DND-41 (cell line): ENCODE measurements around the gene CR1L.

ENCODE experiments used
- ATAC-seq: fragments of 200-7000 bp; cut with Tn5 transposase; 3 replicates; pipeline ENCODE4 v1.9.1; 2021; ENCODE audit warnings: low read depth; ENCODE audit not compliant: insufficient read depth
- DNase-seq: peaks from one replicate; pipeline ENCODE4 v3.0.0-alpha.2; 2020
- H2AFZ ChIP-seq: 2 replicates; pipeline ENCODE4 v1.6.0; 2012; ENCODE audit warnings: low read depth, low read length
- H3K27ac ChIP-seq: 2 replicates; pipeline ENCODE4 v1.5.1; 2012; ENCODE audit warnings: low read length, inconsistent platforms
- H3K27me3 ChIP-seq: fragments of 200-600 bp; sonication (generic); 2 replicates; pipeline ENCODE4 v1.6.0; 2012; ENCODE audit warnings: low read length, mild to moderate bottlenecking, inconsistent platforms; ENCODE audit not compliant: insufficient read depth, poor library complexity
- H3K36me3 ChIP-seq: 2 replicates; pipeline ENCODE4 v1.5.1; 2012; ENCODE audit warnings: low read length, inconsistent platforms; ENCODE audit not compliant: insufficient read depth
- H3K4me1 ChIP-seq: 2 replicates; pipeline ENCODE4 v1.5.1; 2012; ENCODE audit warnings: mild to moderate bottlenecking, low read length; ENCODE audit not compliant: insufficient read depth
- H3K4me2 ChIP-seq: 2 replicates; pipeline ENCODE4 v1.6.0; 2012; ENCODE audit warnings: mild to moderate bottlenecking, moderate library complexity, low read length, inconsistent platforms; ENCODE audit not compliant: insufficient read depth
- H3K4me3 ChIP-seq, 2 experiments: fragments of 200-600 bp in 1 of 2; shearing (Covaris generic) in 1 of 2; 2 replicates each; pipeline ENCODE4 v1.5.1; 2012 to 2016; ENCODE audit warnings: inconsistent platforms in 2 of 2, low read length in 2 of 2, mild to moderate bottlenecking in 2 of 2, low read depth in 1 of 2, moderate library complexity in 1 of 2
- H3K79me2 ChIP-seq: 2 replicates; pipeline ENCODE4 v1.6.0; 2012; ENCODE audit warnings: low read length, inconsistent platforms; ENCODE audit not compliant: insufficient read depth
- H3K9ac ChIP-seq: 2 replicates; pipeline ENCODE4 v1.6.0; 2012; ENCODE audit warnings: low read depth, mild to moderate bottlenecking, inconsistent platforms, low read length, moderate library complexity
- H3K9me3 ChIP-seq: 2 replicates; pipeline ENCODE4 v1.5.1; 2012; ENCODE audit warnings: low read length, moderate library complexity, mild to moderate bottlenecking, inconsistent platforms; ENCODE audit not compliant: insufficient read depth, severe bottlenecking
- H4K20me1 ChIP-seq: 2 replicates; pipeline ENCODE4 v1.6.0; 2012; ENCODE audit warnings: low read length; ENCODE audit not compliant: insufficient read depth
- CTCF ChIP-seq: IDR thresholded peaks from 2 replicates; pipeline ENCODE4 v1.5.1; 2012; ENCODE audit warnings: borderline replicate concordance, low read length, moderate library complexity, mild to moderate bottlenecking; ENCODE audit not compliant: poor library complexity, severe bottlenecking; ENCODE audit errors: extremely low read depth
- EZH2 ChIP-seq: IDR thresholded peaks from 3 replicates; pipeline ENCODE4 v1.6.1; 2012; ENCODE audit warnings: borderline replicate concordance, low read depth, mild to moderate bottlenecking, moderate library complexity, low read length, inconsistent platforms; ENCODE audit not compliant: severe bottlenecking

CR1L gene

GRCh38 chr1:207646171-207646570, 1.2 kb downstream of the CR1L start:
- Histone ChIP-seq H3K36me3 (no peaks in the 10 kb centered on the region), H3K27ac (no peak overlapping the region), H3K4me2 (no peak overlapping the region), H3K9ac (no peak overlapping the region), H3K4me3 (no peak overlapping the region), H4K20me1 (no peaks in the 10 kb centered on the region), H2AFZ (no peak overlapping the region), H3K27me3 (peaks cover 18% of the 10 kb centered on the region), H3K9me3 (no peaks in the 10 kb centered on the region), H3K79me2 (no peaks in the 10 kb centered on the region), H3K4me1 (no peaks in the 10 kb centered on the region)
- TF ChIP-seq EZH2 (no peak), CTCF (no peak)
- DNase-seq: no peak
- ATAC-seq: no peak

GRCh38 chr1:207646944-207647579, 2.1 kb downstream of the CR1L start:
- H3K4me1 ChIP-seq: no peaks in the 10 kb centered on the region
- H2AFZ ChIP-seq: no peak overlapping the region
- H3K4me3 ChIP-seq: no peak overlapping the region
- no peaks in the 10 kb centered on the region for H4K20me1 ChIP-seq
- H3K79me2 ChIP-seq: no peaks in the 10 kb centered on the region
- H3K9ac ChIP-seq: no peak overlapping the region
- no peaks in the 10 kb centered on the region for H3K36me3 ChIP-seq
- DNase-seq (no peak), ATAC-seq (no peak)
- H3K9me3 ChIP-seq: no peaks in the 10 kb centered on the region
- TF ChIP-seq CTCF: no peak
- TF ChIP-seq EZH2: no peak
- no peak overlapping the region for H3K4me2 ChIP-seq
- no peak overlapping the region for H3K27ac ChIP-seq
- H3K27me3 ChIP-seq: peaks cover 18% of the 10 kb centered on the region

GRCh38 chr1:207647671-207648333, 2.9 kb downstream of the CR1L start:
- H2AFZ ChIP-seq: no peak overlapping the region
- no peaks in the 10 kb centered on the region for H3K79me2 ChIP-seq
- H3K9me3 ChIP-seq: no peaks in the 10 kb centered on the region
- H3K4me3 ChIP-seq: no peak overlapping the region
- no peak overlapping the region for H3K27ac ChIP-seq
- no peaks in the 10 kb centered on the region for H3K4me1 ChIP-seq
- no peaks in the 10 kb centered on the region for H3K36me3 ChIP-seq
- DNase-seq (no peak), ATAC-seq (no peak)
- H4K20me1 ChIP-seq: no peaks in the 10 kb centered on the region
- no peak overlapping the region for H3K9ac ChIP-seq
- H3K4me2 ChIP-seq: no peak overlapping the region
- no peak for TF ChIP-seq CTCF
- TF ChIP-seq EZH2: no peak
- peaks cover 14% of the 10 kb centered on the region for H3K27me3 ChIP-seq
